Neural cell (in vitro differentiated cells): ENCODE data around the gene PEAK3.

Experiments used
- CTCF ChIP-seq: fragments of 450-650 bp; IDR thresholded peaks from 2 replicates; pipeline ENCODE4 v1.5.1; 2014; ENCODE audit warnings: antibody characterized with exemption, mild to moderate bottlenecking, moderate library complexity; ENCODE audit not compliant: poor library complexity, severe bottlenecking
- EP300 ChIP-seq: fragments of 450-650 bp; conservative IDR thresholded peaks from 2 replicates; pipeline ENCODE4 v1.6.1; 2014; ENCODE audit warnings: antibody characterized with exemption, mild to moderate bottlenecking, moderate library complexity; ENCODE audit not compliant: poor library complexity, severe bottlenecking
- EZH2 ChIP-seq: fragments of 200-600, 300-800 bp; shearing (Covaris generic), sonication (generic); IDR thresholded peaks from 2 replicates; pipeline ENCODE4 v1.6.1; 2014; ENCODE audit warnings: antibody characterized with exemption, low read length, borderline replicate concordance, mild to moderate bottlenecking; ENCODE audit not compliant: insufficient read depth, poor library complexity, severe bottlenecking
- MXI1 ChIP-seq: fragments of 450-650 bp; conservative IDR thresholded peaks from 2 replicates; pipeline ENCODE4 v1.6.1; 2014; ENCODE audit warnings: antibody characterized with exemption, mild to moderate bottlenecking; ENCODE audit not compliant: poor library complexity, severe bottlenecking
- POLR2AphosphoS5 ChIP-seq: IDR thresholded peaks from 2 replicates; pipeline ENCODE4 v1.6.1; 2012
- RAD21 ChIP-seq: fragments of 450-650 bp; conservative IDR thresholded peaks from 2 replicates; pipeline ENCODE4 v1.6.1; 2014; ENCODE audit warnings: antibody characterized with exemption, mild to moderate bottlenecking, moderate library complexity
- REST ChIP-seq: IDR thresholded peaks from 2 replicates; pipeline ENCODE4 v1.6.1; 2012; ENCODE audit warnings: borderline replicate concordance
- TAF1 ChIP-seq: IDR thresholded peaks from 2 replicates; pipeline ENCODE4 v1.6.1; 2012; ENCODE audit warnings: low read depth

GRCh38 chr19:2307518-2308012, 25.6 kb upstream of the PEAK3 start:
- no peak for TF ChIP-seq CTCF
- no peak for TF ChIP-seq POLR2AphosphoS5
- TF ChIP-seq EZH2: no peak
- no peak for TF ChIP-seq MXI1
- no peak for TF ChIP-seq REST
- no peak for TF ChIP-seq RAD21
- TF ChIP-seq TAF1: no peak
- no peak for TF ChIP-seq EP300
